ENCODE measurements around the gene TMEM121B.

DNA sequence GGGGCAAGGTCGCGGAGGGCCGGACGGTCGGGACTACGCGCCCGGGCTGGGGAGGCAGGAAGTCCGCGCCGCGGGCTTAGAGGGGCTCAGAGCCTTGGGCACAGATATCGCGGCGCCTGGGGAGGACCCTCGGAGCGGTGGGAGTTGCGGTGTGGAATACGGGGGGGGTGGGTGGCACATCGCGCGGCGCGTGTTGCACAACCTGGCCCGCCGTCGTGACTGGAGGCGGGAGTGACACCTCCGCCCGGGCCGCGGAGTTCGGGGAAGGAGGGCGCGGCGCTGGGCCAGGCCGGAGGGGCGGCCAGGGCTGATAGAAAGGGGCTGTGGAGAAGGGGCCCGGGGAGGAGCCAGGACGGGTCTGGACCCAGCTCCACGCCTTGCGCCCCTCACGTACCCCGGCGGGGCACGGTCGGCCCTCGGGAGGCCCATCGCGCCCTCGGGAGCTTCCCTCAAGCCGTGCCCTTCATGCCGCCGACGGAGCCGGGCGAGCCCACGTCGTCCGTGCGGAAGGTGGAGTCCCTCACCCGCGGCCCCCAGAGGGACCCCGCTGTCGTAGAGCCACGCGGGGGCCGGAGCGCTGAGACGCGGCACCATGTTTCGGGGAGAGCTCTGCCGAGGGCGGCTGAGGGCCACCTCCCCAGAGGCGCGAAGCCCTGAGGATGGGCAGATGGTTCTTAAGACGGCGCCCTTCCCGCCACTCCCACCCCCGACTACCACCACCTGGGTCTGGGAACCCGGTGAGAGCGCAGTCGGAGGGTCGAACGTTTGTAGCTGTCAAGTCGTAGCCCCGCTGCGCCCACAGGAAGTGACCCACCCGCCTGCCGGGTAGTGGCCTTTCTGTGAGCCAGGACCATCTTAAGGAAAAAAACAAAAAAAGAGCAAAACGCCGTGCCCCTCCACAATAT, 35.6 kb downstream of the TMEM121B start:
- TF ChIP-seq CTCF (IDR thresholded peaks at IDR 0.05) = no peak
- TF ChIP-seq POLR2A (IDR thresholded peaks at IDR 0.05) = no peak

Measured in testis (tissue), 2 donors.